22Rv1 (cell line): ENCODE measurements around the gene TEX2.
A peak's percentile ranks its signal among the peaks of the same experiment; 100 is the strongest.
"Not testable (repeated sequence)": the region's sequence is repeated elsewhere in the genome, so short reads cannot be mapped to it uniquely, and the experiment has no call there.

Source experiments
- H3K27ac ChIP-seq: fragments of 450-650 bp; 2 replicates; pipeline ENCODE4 v1.5.1; 2017
- CTCF ChIP-seq: fragments of 450-650 bp; IDR thresholded peaks from 2 replicates; pipeline ENCODE4 v1.5.1; 2017; ENCODE audit warnings: mild to moderate bottlenecking
- ZFX ChIP-seq: fragments of 450-650 bp; IDR thresholded peaks from 2 replicates; pipeline ENCODE4 v1.6.1; 2017; ENCODE audit warnings: antibody characterized with exemption, borderline replicate concordance

TEX2 gene

GRCh38 chr17:64209356-64209941, 53.6 kb downstream of the TEX2 start:
- TF ChIP-seq ZFX (no peak), CTCF (no peak)
- no peak overlapping the region for H3K27ac ChIP-seq

- H3K27ac ChIP-seq = not testable (repeated sequence)
Measured at GRCh38 chr17:64208656-64209055, 54.4 kb downstream of the TEX2 start.

GRCh38 chr17:64205804-64206203, 57.3 kb downstream of the TEX2 start:
- no peak overlapping the region for H3K27ac ChIP-seq
- TF ChIP-seq ZFX = no peak
- no peak for TF ChIP-seq CTCF

- no peak overlapping the region for H3K27ac ChIP-seq
- no peak for TF ChIP-seq ZFX
- TF ChIP-seq CTCF = no peak
Measured at GRCh38 chr17:64203630-64204029, 59.4 kb downstream of the TEX2 start.

GRCh38 chr17:64202683-64203344, 60.2 kb downstream of the TEX2 start:
- H3K27ac ChIP-seq = no peak overlapping the region

GRCh38 chr17:64200080-64201032, 62.7 kb downstream of the TEX2 start:
- H3K27ac ChIP-seq = 0 out of 2 replicates have a peak overlapping the region, but pooled peaks have one; percentile 21
- TF ChIP-seq ZFX = no peak
- 0 out of 2 replicates have a peak, but pooled peaks have one; percentile 10 for TF ChIP-seq CTCF

More at GRCh38 chr17:64202683-64203344, 60.2 kb downstream of the TEX2 start:
- TF ChIP-seq CTCF = no peak
- TF ChIP-seq ZFX = no peak

GRCh38 chr17:64198331-64199090, 64.5 kb downstream of the TEX2 start:
- no peak overlapping the region for H3K27ac ChIP-seq
- TF ChIP-seq ZFX (no peak), CTCF (no peak)
